NCI-H1417 treated with DMSO at 0.1 percent for 48 hours (cell line): ENCODE measurements around the gene PHLDA2.

Source experiments
- DNase-seq: peaks from one replicate; lab custom pipeline; 2025; lab: John Stamatoyannopoulos, UW

The PHLDA2 gene, protein sequence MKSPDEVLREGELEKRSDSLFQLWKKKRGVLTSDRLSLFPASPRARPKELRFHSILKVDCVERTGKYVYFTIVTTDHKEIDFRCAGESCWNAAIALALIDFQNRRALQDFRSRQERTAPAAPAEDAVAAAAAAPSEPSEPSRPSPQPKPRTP

GRCh38 chr11:2928605-2929530 is at the start of gene PHLDA2:
Gene PHLDA2 (minus strand): TSS chr11:2929420. CDS start chr11:2929364, 56 bp downstream.
- DNase-seq = no peak

DNA sequence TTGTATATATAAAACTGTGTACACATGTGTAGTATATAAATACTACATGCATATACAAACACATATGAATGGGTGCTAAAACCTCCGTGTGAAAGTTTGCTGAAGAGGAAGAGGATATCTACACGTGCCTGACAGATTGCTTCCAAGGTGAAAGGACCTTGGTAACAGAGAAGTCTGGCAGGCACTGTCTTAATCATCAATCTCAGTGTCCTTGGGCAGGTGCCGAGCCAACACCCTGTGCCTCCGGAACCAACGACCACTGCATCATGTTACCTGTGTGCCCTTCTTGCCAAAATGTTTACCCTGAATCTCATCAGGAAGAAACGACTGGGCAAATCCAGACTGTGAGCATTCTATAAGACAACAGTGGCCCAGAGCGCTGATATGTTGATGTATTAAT is 47.9 kb upstream of the PHLDA2 start:
- no peak for DNase-seq

DNA sequence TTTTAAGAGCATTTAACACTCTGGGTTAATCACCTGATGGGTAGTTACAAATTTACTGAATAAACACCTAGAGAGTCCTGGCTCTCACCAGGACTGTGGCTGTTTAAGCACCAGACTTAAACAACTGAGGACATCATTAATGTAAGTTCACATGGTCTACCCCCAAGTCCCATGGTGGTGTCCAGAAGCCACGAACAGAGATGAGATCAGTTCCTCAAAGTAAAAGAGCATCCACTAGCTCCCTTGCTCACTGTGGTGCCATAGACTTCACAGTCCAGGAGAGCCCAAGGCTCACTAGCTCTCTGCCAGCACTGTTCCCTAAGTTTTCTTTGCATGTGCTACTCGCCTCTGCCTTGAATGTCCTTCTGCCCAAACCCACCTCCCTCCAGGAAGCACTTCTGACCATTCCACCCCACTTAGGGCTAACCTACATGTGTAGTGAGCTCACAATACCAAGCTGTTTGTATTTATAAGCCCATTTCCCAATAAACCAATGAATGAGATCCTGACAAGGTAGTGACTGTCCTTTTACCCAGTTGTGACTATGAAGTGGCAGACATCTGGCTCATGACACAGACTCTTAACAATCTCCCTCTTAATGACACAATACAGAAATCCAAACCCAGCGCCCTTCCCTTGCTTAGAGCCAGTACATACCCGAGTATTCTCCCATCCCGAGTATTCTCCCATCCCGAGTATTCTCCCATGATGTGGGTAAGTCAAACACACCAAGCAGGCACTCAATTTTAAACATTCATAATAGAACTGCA is 47.3 kb upstream of the PHLDA2 start:
- no peak for DNase-seq

- DNase-seq = no peak
Observed at GRCh38 chr11:2975594-2975993, 46.4 kb upstream of the PHLDA2 start.

GRCh38 chr11:2974272-2974671 is 45.1 kb upstream of the PHLDA2 start:
- DNase-seq = no peak

GRCh38 chr11:2968341-2968900 is 39.2 kb upstream of the PHLDA2 start:
- no peak for DNase-seq

GRCh38 chr11:2964782-2965181 is 35.6 kb upstream of the PHLDA2 start:
- DNase-seq = no peak

GRCh38 chr11:2963761-2964160 is 34.5 kb upstream of the PHLDA2 start:
- no peak for DNase-seq

DNA sequence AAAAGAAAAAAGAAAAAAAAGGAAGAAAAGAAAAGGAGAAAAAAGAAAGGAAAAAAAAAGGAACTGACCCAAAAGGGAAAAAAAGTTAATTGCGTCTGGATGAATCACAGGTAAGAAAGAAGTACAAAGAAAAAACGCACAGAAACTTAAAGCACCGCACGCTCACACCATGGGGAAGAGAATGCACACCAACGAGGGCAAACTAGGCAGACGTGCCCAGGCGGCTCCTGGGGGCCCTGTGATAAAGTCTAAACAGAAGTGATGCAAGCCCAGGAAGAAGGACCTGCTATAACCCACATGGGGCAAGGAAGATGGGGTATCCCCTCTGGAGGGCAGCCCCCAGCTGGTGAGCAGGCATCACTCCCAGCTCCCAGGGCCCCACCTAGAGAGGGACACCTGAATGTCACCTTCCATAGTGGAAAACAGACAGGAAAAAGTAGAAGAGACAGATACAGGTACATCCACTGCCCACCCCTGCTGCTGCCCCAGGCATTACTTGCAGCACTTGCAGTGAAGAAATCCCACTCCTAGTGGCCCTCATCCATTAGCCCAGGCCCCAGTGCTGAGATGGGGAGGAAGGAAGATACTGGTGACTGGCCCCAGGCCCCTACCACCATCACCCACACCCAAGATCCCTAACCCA is 34.0 kb upstream of the PHLDA2 start:
- no peak for DNase-seq

DNA sequence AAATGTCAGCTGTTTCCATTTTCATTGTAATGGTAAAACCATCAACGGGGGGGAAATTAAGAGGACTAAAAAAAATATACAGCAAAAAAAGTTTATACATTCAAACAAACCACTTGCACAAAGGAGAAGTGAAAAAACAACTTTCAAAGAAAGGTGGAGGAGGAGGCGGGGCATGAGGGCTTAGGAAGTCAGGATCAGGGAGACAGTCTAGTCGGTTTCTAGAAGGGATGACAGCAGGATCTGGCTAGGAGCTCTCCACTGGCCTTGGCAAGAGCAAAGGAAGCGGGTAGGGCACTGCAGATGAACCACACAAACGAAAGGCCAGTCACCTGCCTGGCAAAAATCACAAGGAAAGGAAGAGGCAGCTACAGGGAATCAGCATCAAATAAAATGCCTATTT is 31.9 kb upstream of the PHLDA2 start:
- DNase-seq = no peak

DNA sequence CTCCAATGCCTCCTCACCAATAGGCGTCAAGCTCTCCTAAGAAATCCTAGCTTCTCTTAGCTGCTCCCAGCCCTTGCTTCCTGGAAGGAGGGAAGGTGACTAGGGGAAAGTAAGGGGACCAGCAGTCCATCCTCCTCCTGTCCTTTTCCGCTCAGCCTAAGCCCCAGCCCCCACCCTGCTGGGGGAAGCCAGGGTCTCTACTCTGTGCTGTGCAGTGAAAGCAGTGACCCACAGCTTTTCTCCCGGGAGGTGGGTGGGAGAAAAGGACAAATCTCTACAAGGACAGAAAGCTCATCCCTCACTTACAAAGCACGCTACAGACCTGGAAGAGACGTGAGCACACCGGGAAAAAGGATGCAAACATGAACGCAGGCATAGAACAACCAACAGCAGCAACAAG is 30.9 kb upstream of the PHLDA2 start:
- DNase-seq = no peak

DNA sequence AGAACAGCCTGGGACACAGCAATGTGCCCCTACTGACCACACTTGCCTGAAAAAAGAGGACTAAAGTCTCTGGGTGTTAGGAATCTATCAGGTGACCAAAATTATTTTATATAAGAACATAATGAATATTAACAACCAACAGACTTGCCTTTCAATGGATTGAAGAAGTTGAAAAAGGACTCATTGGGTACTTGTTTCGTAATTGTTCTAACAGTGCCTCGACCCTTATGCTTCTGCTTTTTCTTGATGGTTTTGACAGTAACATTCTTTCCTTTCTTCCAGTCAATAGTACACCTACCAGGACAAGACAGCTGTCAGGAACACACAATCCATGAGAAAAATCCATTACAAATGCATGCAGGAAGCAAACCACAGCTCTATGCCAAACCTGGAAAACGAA is 29.0 kb upstream of the PHLDA2 start:
- no peak for DNase-seq

DNA sequence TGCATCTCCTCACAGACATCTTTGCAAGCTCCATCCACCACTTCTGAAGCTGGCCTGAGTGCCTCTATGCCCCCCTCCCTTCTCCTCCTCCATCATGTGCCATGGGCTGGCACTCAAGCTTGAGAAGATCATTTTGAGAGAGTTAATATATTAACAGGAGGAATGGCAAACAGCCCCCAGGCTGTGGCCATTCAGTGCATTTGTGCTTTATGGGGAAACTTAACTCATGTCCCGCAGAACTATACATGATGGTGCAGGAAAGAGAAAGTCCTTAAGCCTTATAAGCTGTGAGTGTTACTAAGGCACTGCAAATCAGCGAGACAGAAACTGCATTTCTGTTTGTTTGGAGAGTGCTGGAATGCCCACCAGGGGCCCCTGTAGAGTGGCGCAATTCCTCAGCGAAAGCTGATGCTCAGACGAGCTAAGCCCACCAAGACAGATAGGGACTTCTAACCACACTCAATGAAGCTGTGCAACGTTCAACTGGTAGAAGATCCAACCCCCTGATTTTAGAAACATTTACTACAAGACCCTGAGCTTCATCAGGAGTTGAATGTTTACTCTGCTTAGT is 26.8 kb upstream of the PHLDA2 start:
- DNase-seq = no peak

- DNase-seq = no peak
Observed at GRCh38 chr11:2954263-2954662, 25.0 kb upstream of the PHLDA2 start.

DNA sequence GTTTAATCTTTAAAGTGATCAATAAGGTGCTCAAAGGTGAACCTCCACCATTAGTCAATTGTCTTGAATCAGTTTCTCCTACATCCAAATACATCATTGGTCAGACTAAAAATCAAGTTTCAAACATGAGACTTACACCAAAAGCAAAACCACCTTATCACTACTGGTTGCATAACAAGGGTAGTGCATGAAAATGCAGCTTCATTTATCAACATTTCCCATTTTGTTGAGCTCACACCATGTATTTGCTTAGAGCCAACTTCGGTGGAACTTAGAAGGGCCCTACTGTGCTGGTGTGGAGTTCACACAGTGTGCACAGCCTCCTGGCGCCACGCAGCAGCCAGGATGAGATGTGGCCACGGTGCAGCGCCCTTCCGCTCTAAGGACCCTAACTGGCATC is 23.1 kb upstream of the PHLDA2 start:
- DNase-seq = no peak

DNA sequence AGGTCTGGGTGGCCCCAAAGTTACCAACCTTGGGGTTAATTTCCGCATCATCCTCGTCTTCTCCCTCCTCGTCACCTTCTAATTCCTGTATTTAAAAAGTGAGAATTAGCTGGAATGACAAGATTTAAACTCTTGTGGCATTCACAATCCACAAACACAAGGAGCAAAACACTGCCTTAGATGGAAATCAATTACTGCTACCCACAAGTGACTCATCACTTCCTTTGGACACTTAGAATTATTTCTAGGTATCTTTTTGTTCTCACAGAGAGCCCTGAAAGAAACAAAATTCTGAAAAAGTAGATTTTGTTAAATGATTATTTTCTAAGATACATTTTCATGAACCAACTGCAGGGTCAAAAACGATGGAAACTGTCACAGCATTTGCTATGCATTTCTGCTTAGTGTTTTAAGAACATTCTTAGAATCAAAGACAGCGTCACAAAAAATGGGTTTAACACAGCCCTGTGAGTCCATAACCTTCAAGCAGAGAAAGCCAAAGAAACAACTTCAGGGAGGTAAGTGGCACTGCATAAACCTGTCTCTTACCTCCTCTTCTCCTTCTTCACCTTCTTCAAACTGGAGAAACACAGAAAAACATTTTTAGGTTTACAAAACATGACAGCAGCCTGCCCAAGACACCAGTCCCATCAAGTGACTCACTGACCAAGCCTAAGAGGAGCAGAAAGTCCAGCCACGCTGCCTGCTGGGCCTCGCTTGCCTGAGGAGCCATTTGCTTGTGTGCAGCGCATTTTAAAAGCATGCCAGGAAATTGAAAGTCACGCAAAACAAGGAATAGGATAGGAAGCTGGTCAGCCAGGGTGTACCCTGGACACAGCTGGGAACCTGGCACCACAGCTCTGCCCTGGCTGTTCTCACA is 22.3 kb upstream of the PHLDA2 start:
- DNase-seq = no peak

DNA sequence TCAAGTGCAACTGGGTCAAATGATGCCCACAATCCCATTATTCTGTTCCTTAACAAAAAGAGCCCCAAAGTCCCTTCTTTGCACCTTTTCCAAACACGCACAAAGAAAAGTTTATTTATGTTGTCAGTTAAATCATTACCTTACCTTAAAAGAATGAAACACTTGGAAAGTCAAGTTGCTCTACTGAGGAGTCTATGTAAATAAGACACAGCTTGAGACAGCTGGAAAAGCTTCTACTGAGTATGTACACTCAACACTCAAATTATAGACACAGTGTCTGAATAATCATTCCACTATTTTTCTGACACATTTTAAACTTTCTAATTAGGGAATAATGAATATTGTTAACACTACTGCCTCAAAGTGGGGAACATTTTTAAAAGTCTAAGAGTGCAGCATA is 21.6 kb upstream of the PHLDA2 start:
- no peak for DNase-seq

GRCh38 chr11:2949920-2950319 is 20.7 kb upstream of the PHLDA2 start:
- no peak for DNase-seq

GRCh38 chr11:2947744-2948143 is 18.5 kb upstream of the PHLDA2 start:
- DNase-seq = no peak

DNA sequence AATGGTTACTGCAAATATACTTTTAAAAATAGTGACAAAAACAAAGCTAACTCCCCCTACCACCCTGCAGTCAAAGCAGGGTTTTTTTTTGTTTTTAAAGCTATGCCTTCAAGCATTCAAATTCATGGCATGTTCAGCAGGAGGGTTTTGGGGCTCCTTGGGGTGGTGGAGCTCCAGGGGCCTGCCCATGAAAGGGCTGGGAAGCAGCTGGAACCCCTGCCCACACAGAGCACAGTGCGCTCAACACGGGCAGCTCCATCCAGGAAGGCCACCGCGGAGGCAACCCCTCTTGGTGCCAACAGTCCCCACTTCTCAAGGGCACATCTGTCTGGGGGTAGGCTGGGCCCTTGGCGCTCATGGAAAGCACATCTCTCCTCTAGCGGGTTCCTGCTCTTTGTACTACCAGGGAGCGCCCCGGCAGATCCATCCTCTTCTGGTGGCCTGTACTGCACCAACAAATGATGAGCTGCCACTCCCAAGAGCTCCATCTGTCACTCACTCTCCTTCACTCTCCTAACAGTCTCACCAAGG is 16.6 kb upstream of the PHLDA2 start:
- no peak for DNase-seq
